Liver (tissue), 9 donors: Measurements from ENCODE around the gene CCS. TPM values are rescaled to one million over a fixed set of nuclear protein-coding genes. Genes with fewer than 3 reads are reported as not detected.

Experiments used
- DNase-seq: peaks from one replicate; pipeline ENCODE4 v3.0.0-alpha.2; 2017; ENCODE audit warnings: low spot score
- H3K27ac ChIP-seq, 2 donors: one replicate each; pipeline ENCODE4 v1.7.0; 2013; ENCODE audit warnings: inconsistent platforms in 2 of 2, low read length in 2 of 2, control low read depth in 1 of 2, low read depth in 1 of 2, mild to moderate bottlenecking in 1 of 2
- H3K27me3 ChIP-seq, 4 donors: one replicate each; pipeline versions ENCODE4 v1.6.1 to v1.7.0; 2013; ENCODE audit warnings: low read length in 3 of 4, inconsistent platforms in 1 of 4, mild to moderate bottlenecking in 1 of 4, moderate library complexity in 1 of 4; ENCODE audit not compliant: control insufficient read depth in 4 of 4, insufficient read depth in 4 of 4
- H3K36me3 ChIP-seq, 4 donors: one replicate each; pipeline versions ENCODE4 v1.6.1 to v1.7.0; 2013; ENCODE audit warnings: low read length in 3 of 4, mild to moderate bottlenecking in 3 of 4, low read depth in 1 of 4, moderate library complexity in 1 of 4; ENCODE audit not compliant: control insufficient read depth in 4 of 4, insufficient read depth in 3 of 4
- H3K4me1 ChIP-seq, 4 donors: one replicate each; pipeline versions ENCODE4 v1.6.1 to v1.7.0; 2013; ENCODE audit warnings: low read length in 3 of 4, mild to moderate bottlenecking in 3 of 4, moderate library complexity in 1 of 4; ENCODE audit not compliant: control insufficient read depth in 4 of 4, insufficient read depth in 4 of 4
- H3K4me3 ChIP-seq, 3 donors: one replicate each; pipeline versions ENCODE4 v1.6.1 to v1.7.0; 2013; ENCODE audit warnings: low read length in 3 of 3, control low read depth in 1 of 3, low read depth in 1 of 3, mild to moderate bottlenecking in 1 of 3
- H3K9ac ChIP-seq, 2 donors: one replicate each; pipeline ENCODE4 v1.7.0; 2013; ENCODE audit warnings: low read length in 2 of 2, mild to moderate bottlenecking in 2 of 2, moderate library complexity in 2 of 2, control low read depth in 1 of 2, low read depth in 1 of 2
- H3K9me3 ChIP-seq, 4 donors: one replicate each; pipeline versions ENCODE4 v1.6.1 to v1.7.0; 2013; ENCODE audit warnings: low read length in 3 of 4; ENCODE audit not compliant: control insufficient read depth in 4 of 4
- EGR1 ChIP-seq, 2 donors: IDR thresholded peaks; 2 replicates each; pipeline ENCODE4 v1.6.1; 2016 to 2018; ENCODE audit warnings: antibody characterized with exemption in 2 of 2, low read depth in 2 of 2
- FOXA1 ChIP-seq: IDR thresholded peaks from 2 replicates; pipeline ENCODE4 v1.6.1; 2016; ENCODE audit warnings: antibody characterized with exemption
- FOXA2 ChIP-seq: IDR thresholded peaks from 2 replicates; pipeline ENCODE4 v1.6.1; 2016; ENCODE audit warnings: antibody characterized with exemption
- GABPA ChIP-seq, 2 donors: IDR thresholded peaks in 1 of 2; conservative IDR thresholded peaks in 1 of 2; 2 replicates each; pipeline ENCODE4 v1.6.1; 2016; ENCODE audit warnings: antibody characterized with exemption in 2 of 2, mild to moderate bottlenecking in 1 of 2, moderate library complexity in 1 of 2
- HNF4A ChIP-seq, 2 donors: conservative IDR thresholded peaks; 2 replicates each; pipeline ENCODE4 v1.6.1; 2016; ENCODE audit warnings: antibody characterized with exemption in 2 of 2, mild to moderate bottlenecking in 2 of 2
- HNF4G ChIP-seq: IDR thresholded peaks from 2 replicates; pipeline ENCODE4 v1.6.1; 2016; ENCODE audit warnings: antibody characterized with exemption
- JUND ChIP-seq, 2 donors: IDR thresholded peaks; 2 replicates each; pipeline ENCODE4 v1.6.1; 2016; ENCODE audit warnings: antibody characterized with exemption in 2 of 2
- NR2F2 ChIP-seq: IDR thresholded peaks from 2 replicates; pipeline ENCODE4 v1.6.1; 2016; ENCODE audit warnings: antibody characterized with exemption
- RAD21 ChIP-seq, 2 donors: IDR thresholded peaks; 2 replicates each; pipeline ENCODE4 v1.6.1; 2016; ENCODE audit warnings: antibody characterized with exemption in 2 of 2, mild to moderate bottlenecking in 2 of 2
- RXRA ChIP-seq, 2 donors: IDR thresholded peaks; 2 replicates each; pipeline ENCODE4 v1.6.1; 2017 to 2018; ENCODE audit warnings: antibody characterized with exemption in 2 of 2, mild to moderate bottlenecking in 1 of 2
- SP1 ChIP-seq: IDR thresholded peaks from 2 replicates; pipeline ENCODE4 v1.6.1; 2018; ENCODE audit warnings: antibody characterized with exemption, mild to moderate bottlenecking
- TAF1 ChIP-seq: conservative IDR thresholded peaks from 2 replicates; pipeline ENCODE4 v1.6.1; 2016; ENCODE audit warnings: antibody characterized with exemption, mild to moderate bottlenecking
- YY1 ChIP-seq: IDR thresholded peaks from 2 replicates; pipeline ENCODE4 v1.6.1; 2016; ENCODE audit warnings: antibody characterized with exemption, mild to moderate bottlenecking
- ZBTB33 ChIP-seq: IDR thresholded peaks from 2 replicates; pipeline ENCODE4 v1.6.1; 2016; ENCODE audit warnings: antibody characterized with exemption
- WGBS: extraction: QIAGEN DNeasy Blood & Tissue Kit; methylation state at CpG from one replicate; pipeline ENCODE4 v1.1.7; 2013; 5-methylcytosine and 5-hydroxymethylcytosine counted together
- polyA plus RNA-seq, 2 donors: library from polyadenylated mRNA; stranded (reverse) in 1 of 2; unstranded in 1 of 2; fragments of 200-250 nt in 1 of 2; fragments of >200 nt in 1 of 2; fragmentation: Nextera tagmentation in 1 of 2; extraction: Ambion mirVana in 1 of 2; gene quantifications; one replicate each; pipeline versions ENCODE4 v1.2.1 to v1.2.3, GENCODE V29; 2013 to 2015
- total RNA-seq, 2 donors: library from RNA; depleted of rRNA; stranded (reverse); fragments of >200 nt; gene quantifications; one replicate each; pipeline ENCODE4 v1.2.3, GENCODE V29; 2014
- TF ChIP-seq, protein P1 (sequence below): IDR thresholded peaks from 2 replicates; pipeline ENCODE4 v1.6.1; 2016; ENCODE audit warnings: antibody characterized with exemption
- TF ChIP-seq, protein P2 (sequence below): fragments of 150-350 bp; IDR thresholded peaks from 2 replicates; pipeline ENCODE4 v1.5.1; 2017; ENCODE audit warnings: improper control_type of control experiment, low read depth, low read length; ENCODE audit not compliant: missing input control
- TF ChIP-seq, protein P3 (sequence below): IDR thresholded peaks from 2 replicates; pipeline ENCODE4 v1.6.1; 2016; ENCODE audit warnings: antibody characterized with exemption
- TF ChIP-seq, protein P4 (sequence below): IDR thresholded peaks from 2 replicates; pipeline ENCODE4 v1.6.1; 2016; ENCODE audit warnings: antibody characterized with exemption, mild to moderate bottlenecking
- donor health status: healthy.
- donor health status: healthy.
- donor health status: healthy.
- donor health status: healthy.
- donor health status: healthy.

Gene CCS
- total and polyA plus RNA-seq, 4 donors: 30.2 to 80.2 (median 46.8) TPM

DNA sequence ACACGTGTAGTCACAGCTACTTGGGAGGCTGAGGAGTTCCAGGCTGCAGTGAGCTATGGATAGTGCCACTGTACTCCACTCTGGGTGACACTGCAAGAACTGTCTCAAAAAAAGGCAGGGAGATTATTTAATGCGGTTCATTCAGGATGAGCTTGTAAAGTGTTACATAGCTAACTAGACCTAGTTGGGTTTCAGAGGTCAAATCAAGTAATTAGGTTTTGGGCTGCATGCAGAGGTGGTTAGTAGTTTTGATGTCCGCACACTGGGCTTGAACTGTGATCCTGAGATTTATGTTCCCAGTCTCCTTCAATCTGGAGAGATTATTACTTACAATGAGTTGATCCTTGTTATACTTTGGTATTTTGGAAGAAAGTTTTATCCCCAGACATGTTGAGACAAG is 43.4 kb downstream of the CCS start (continued):
- TF ChIP-seq FOXA2 (no peak), TAF1 (no peak)

DNA sequence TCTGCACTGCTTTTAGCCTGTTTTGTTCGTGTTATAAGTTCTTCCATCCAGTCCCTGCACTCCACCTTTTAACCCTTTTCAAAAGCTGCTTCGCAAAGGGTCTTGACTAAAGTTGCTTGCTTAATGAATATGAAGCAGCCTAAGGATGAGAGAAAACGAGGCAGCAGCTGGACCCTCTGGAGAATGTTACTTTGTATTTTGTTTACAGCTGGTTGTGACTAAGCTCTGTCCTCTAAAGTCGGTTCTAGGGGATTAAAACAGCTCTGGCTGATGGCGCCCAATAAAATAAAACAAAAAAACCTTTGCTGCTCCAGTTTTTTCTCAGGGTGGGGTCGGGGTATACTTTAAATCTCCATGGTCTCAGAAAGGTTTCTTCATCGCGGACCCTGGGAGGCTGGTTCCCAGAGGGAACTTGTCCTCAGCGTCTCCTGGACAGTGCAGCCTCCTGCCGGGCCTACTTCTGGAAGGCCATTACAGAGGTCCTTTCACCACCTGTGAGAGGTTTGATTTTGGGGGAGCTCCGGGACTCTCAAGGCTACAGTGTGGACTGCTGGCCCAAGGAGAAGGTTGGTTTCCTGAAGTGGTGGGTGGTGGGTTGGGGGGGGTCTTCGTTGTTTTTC is 44.7 kb downstream of the CCS start:
- Histone ChIP-seq H3K4me3 (peak overlapping the region; percentile 22 to 60 (median 46)), H3K4me1 (peaks cover 5 to 53% (median 44%) of the 10 kb centered on the region in 4 donors), H3K27me3 (no peaks in the 10 kb centered on the region), H3K27ac (peak overlapping the region; percentile 44 to 68), H3K36me3 (peaks cover 3 to 22% (median 11%) of the 10 kb centered on the region in 4 donors), H3K9me3 (no peaks in the 10 kb centered on the region), H3K9ac (no peak overlapping the region)
- DNase-seq: no peak
- TF ChIP-seq, protein P1, sequence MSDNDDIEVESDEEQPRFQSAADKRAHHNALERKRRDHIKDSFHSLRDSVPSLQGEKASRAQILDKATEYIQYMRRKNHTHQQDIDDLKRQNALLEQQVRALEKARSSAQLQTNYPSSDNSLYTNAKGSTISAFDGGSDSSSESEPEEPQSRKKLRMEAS: no peak
- TF ChIP-seq GABPA (IDR thresholded peaks at IDR 0.05 in 1 of 2, conservative IDR thresholded peaks at IDR 0.05 in 1 of 2) (no peak), EGR1 (IDR thresholded peaks at IDR 0.05; ENCODE audit: low read depth in 2 of 2) (no peak), TAF1 (no peak), HNF4A (conservative IDR thresholded peaks at IDR 0.05) (no peak), ZBTB33 (no peak), JUND (IDR thresholded peaks at IDR 0.05) (no peak), RAD21 (IDR thresholded peaks at IDR 0.05) (no peak), FOXA2 (no peak), HNF4G (no peak), FOXA1 (no peak), SP1 (no peak), RXRA (IDR thresholded peaks at IDR 0.05) (no peak), YY1 (no peak), NR2F2 (no peak)
- TF ChIP-seq, protein P2, sequence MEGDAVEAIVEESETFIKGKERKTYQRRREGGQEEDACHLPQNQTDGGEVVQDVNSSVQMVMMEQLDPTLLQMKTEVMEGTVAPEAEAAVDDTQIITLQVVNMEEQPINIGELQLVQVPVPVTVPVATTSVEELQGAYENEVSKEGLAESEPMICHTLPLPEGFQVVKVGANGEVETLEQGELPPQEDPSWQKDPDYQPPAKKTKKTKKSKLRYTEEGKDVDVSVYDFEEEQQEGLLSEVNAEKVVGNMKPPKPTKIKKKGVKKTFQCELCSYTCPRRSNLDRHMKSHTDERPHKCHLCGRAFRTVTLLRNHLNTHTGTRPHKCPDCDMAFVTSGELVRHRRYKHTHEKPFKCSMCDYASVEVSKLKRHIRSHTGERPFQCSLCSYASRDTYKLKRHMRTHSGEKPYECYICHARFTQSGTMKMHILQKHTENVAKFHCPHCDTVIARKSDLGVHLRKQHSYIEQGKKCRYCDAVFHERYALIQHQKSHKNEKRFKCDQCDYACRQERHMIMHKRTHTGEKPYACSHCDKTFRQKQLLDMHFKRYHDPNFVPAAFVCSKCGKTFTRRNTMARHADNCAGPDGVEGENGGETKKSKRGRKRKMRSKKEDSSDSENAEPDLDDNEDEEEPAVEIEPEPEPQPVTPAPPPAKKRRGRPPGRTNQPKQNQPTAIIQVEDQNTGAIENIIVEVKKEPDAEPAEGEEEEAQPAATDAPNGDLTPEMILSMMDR: no peak
- TF ChIP-seq, protein P3, sequence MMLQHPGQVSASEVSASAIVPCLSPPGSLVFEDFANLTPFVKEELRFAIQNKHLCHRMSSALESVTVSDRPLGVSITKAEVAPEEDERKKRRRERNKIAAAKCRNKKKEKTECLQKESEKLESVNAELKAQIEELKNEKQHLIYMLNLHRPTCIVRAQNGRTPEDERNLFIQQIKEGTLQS: no peak
- TF ChIP-seq, protein P4, sequence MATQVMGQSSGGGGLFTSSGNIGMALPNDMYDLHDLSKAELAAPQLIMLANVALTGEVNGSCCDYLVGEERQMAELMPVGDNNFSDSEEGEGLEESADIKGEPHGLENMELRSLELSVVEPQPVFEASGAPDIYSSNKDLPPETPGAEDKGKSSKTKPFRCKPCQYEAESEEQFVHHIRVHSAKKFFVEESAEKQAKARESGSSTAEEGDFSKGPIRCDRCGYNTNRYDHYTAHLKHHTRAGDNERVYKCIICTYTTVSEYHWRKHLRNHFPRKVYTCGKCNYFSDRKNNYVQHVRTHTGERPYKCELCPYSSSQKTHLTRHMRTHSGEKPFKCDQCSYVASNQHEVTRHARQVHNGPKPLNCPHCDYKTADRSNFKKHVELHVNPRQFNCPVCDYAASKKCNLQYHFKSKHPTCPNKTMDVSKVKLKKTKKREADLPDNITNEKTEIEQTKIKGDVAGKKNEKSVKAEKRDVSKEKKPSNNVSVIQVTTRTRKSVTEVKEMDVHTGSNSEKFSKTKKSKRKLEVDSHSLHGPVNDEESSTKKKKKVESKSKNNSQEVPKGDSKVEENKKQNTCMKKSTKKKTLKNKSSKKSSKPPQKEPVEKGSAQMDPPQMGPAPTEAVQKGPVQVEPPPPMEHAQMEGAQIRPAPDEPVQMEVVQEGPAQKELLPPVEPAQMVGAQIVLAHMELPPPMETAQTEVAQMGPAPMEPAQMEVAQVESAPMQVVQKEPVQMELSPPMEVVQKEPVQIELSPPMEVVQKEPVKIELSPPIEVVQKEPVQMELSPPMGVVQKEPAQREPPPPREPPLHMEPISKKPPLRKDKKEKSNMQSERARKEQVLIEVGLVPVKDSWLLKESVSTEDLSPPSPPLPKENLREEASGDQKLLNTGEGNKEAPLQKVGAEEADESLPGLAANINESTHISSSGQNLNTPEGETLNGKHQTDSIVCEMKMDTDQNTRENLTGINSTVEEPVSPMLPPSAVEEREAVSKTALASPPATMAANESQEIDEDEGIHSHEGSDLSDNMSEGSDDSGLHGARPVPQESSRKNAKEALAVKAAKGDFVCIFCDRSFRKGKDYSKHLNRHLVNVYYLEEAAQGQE: no peak
- WGBS: 63% methylated on average over 12 of the region's 12 CpGs
